Measurements from ENCODE around the gene FAM234B.

FAM234B gene

DNA sequence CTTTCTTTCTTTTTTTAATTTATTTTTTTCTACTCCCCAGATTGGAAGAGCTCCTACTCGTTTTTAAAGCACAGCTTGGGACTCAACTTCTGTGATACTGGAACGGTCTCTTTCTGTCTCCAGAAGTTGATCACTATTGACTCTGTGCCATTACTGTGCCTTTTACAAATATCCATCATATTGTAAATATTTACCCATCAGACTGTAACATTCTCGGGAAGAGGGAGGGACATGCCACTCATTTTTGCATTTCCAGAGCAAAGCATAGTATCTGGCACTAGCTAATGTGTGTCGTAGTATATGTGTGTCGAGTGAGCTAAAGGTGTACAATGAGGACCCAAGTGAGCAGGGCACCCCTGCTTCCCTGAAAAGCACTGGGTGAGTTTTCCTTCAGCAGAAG is 83.3 kb downstream of the FAM234B start:
- H3K4me3 ChIP-seq (ENCODE audit: low read depth, low read length), result no peak overlapping the region
- TF ChIP-seq, protein P1, sequence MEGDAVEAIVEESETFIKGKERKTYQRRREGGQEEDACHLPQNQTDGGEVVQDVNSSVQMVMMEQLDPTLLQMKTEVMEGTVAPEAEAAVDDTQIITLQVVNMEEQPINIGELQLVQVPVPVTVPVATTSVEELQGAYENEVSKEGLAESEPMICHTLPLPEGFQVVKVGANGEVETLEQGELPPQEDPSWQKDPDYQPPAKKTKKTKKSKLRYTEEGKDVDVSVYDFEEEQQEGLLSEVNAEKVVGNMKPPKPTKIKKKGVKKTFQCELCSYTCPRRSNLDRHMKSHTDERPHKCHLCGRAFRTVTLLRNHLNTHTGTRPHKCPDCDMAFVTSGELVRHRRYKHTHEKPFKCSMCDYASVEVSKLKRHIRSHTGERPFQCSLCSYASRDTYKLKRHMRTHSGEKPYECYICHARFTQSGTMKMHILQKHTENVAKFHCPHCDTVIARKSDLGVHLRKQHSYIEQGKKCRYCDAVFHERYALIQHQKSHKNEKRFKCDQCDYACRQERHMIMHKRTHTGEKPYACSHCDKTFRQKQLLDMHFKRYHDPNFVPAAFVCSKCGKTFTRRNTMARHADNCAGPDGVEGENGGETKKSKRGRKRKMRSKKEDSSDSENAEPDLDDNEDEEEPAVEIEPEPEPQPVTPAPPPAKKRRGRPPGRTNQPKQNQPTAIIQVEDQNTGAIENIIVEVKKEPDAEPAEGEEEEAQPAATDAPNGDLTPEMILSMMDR (IDR thresholded peaks at IDR 0.05; ENCODE audit: low read depth, low read length), result no peak

DNA sequence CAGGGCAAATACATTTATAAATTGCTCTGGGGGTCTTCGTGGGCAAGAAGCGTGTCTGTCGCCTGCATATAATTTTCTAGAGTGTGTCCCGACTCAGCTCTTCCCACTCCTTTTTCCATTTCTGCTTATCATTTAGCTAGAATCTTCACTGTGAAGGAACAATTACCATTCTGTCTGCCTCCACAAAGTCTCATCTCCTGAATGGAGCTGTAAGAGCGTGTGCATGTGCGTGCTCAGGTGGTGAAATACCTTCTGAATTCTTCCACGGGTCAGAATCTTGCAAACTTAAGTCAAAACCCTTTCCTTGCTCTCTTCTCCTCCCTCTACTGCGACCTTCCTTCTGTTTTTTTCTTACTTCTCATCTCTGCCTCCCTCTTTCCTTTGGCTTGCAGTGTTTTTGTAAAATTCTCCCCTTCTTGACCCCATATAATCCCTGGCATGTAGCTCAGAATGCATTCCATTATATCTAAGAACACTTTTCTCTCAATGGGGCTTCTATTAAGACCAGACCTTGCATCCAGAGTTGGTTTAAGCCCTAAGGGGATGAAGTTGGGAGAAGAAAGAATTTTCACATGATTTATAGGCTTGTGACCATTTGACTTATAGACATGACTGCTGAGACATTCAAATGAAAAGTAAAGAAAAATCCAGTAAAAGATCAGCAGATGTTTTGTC is 84.2 kb downstream of the FAM234B start:
- no peak overlapping the region for H3K4me3 ChIP-seq (ENCODE audit: low read depth, low read length)
- TF ChIP-seq, protein P1 (IDR thresholded peaks at IDR 0.05; ENCODE audit: low read depth, low read length), result no peak

DNA sequence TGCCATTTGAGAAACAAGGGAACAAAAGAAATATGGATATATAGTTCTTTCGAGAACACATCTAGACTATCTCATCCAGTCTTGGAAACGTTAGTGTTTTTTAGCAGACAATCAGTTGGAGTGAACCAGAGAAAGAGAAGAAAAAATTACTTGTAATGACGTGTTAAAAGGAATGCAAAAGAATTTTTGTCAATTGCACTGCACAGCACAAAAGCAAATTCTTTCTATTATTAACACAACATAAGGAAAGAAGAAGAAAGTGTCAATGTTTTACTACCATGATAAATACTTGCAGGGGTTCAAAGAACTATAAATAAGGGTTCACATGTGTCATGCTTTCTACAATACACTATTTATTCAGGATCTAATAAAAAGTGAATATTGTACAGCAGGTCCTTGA is 86.8 kb downstream of the FAM234B start:
- TF ChIP-seq, protein P1 (IDR thresholded peaks at IDR 0.05; ENCODE audit: low read depth, low read length), result no peak
- no peak overlapping the region for H3K4me3 ChIP-seq (ENCODE audit: low read depth, low read length)

All from WI38 (cell line).